GM18519 (cell line): Measurements from ENCODE around the gene WNT7B.

Experiments
- ATAC-seq: cut with Tn5 transposase; IDR thresholded peaks from one replicate; pipeline ENCODE4 v1.9.1; 2021; ENCODE audit warnings: mild to moderate bottlenecking, moderate library complexity; ENCODE audit not compliant: unreplicated experiment, low FRiP score

Gene WNT7B

DNA sequence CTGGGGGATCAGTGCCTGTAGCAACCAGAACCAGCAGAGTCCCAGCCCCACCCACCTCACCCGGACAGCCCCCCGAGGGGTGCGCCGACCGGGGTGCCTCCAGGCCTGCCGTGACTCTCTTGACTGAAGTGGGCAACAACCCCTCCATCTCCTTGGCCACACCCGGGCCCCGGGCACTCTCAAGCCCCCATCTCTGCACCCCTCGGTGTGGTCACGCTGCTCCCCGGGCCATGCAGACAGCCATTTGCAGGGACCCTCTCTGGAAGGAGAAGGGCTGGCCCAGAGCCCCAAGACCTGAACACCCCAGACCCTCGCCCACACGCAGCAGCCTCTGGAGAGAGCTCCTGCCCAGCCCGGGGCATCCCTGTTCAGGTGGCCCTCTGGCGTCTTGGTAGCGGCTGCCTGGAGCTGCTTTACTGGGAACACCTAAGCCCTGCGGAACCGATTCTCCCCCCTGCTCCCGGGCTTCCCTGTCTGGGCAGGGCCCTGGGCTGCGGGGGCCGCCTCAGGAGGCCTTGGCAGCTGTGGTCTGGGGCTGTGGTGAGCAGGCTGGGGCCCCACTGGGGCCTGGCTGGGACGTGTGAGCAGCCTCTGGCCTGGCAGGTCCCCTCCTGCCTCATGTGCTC is 84.9 kb downstream of the WNT7B start:
- no peak for ATAC-seq

DNA sequence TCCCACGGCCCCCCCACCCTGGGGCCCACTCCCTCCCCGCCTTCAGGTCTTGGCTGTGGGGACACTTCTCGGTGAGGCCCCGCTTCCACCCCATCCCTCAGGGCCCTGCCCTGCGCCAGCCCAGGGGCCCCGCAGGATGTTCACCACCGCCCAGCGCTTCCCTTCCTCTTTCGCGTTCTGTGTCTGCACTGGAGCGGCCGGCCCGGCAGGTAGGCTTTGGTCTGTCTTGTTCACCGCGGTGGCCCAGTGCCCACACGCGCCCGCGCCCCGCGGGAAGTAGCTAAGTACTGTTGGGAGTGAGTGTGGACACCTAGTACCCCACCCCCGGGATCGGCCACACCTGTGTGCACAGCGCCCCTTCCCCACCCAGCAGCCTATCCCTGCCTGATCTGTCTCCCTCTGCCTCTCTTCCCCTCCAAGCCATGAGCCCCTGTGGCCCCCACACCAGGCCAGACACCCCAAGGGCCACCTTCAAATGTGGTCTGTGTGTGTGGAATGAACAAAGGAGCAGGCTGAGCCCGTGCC is 85.4 kb downstream of the WNT7B start:
- no peak for ATAC-seq

DNA sequence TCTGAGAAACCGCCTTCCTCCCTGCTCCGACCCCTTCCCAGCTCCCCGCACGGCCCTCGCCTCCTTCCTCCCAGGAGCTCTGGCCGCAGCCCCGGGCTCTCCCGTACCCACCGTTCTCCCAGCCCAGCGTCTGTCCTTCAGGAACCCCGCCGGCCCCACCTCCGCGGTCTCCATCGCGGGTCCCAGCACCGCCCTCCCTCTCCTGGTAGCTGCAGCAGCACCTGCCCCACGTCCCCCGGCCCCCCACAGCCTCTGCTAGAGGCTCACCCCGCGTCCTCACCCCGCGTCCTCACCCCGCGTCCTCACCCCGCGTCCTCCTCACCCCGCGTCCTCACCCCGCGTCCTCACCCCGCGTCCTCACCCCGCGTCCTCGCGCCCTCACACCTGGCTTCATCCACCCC is 85.9 kb downstream of the WNT7B start:
- ATAC-seq = no peak

DNA sequence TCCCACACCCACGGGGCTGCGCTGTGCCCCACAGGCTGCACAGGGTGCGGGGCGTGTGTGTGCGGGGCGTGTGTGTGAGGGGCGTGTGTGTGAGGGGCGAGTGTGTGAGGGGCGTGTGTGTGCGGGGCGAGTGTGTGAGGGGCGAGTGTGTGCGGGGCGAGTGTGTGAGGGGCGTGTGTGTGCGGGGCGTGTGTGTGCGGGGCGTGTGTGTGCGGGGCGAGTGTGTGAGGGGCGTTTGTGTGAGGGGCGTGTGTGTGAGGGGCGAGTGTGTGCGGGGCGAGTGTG is 86.7 kb downstream of the WNT7B start:
- ATAC-seq = no peak

DNA sequence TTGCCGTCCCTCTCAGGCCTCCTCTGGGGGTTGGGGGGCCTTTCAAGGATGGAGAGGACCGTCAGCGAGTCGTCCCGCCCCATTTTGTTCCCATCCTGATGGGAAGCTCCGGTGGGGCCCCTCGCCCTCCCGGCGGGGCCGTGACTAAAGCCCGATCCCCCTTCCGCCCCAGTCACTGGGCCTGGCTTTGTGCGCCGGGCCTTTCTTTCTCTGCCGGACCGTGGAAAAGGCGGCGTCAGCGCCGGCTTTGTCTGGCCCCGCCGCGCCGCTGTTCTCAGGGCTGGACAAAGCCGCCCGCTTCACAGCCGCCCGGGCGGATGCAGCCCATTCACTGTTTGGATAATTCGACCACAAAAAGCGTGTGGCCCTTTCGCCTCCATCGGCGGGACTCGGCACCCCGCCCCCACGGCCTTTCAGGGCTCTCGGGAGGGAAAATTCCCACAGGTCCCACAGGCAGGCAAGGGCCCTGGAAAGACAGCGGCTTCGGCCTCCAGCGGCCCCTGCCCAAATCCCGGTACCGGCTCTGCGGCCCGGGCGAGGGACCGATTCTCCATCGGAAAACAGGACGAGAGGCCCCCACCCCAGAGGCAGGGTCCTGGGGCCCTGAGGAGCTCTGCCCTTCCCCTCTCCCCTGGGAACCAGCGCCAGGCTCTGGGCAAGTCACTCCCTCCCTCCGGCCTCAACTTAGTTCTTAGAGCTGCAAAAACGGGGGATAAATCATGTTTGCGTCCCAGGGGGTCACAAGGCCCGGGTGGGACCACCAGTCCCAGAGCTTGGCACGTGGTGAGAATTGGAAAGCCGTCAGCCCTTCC is 87.2 kb downstream of the WNT7B start:
- no peak for ATAC-seq

DNA sequence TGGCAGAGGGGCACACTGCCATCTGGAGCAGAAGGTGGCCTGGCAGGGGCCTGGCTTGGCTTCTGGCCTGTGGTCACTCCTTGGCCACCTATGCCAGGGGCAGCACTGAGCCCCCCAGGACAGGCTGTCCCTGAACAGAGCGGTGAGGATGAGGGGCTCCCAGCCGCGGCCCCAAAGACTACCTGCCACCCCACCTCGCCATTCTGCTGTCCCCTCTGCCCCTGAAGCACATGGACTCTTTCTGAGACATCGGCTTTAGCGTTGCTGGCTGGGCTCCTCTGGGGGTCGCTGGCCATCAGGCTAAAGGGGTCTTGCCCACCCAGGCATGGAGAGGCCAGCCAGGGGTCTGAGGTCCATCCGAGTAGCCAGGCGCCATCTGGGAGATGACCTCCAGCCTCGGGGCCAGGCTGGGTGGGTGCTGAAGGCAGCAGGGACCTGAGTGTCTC is 87.8 kb downstream of the WNT7B start:
- no peak for ATAC-seq

DNA sequence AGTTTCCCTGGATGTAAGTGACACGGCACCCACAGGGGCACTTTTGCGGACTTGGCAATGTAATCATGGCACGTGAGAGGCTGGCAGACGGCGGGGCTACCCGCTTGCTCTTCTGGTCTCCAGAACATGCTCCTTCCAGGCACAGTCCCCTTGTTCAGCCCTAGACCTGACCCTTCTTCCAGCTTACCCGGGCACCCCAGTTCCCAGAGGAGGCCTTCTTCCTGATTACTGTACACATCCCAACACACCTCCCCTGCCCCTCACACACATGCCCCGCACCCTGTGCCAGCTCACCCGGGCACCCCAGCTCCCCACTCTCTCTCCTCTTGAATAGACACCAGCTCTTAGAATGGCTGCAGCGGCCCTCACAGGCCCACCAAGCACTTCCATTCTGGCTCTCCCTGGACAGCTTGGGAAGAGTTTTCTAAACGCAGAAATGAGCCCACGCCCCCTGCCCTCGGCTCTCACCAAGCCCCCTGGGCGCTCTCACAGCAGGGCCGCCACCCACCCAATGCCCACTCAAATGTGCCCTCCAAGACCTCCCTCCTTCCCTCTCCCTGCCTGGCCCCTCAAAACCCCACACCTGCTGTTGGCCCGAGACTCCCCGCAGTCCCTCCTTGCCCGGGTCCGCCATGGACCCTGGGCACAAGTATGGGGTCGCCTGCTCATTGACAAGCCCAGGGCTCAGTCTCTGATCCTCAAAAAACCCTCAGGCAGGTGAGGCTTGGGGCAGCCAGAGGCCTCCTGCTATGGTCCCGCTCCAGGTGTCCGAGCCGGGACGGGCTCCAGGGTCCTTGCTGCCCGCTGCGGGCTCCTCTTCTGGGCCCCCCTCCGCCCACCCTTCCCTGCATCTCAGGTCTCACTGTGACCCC is 88.5 kb downstream of the WNT7B start:
- ATAC-seq = no peak

DNA sequence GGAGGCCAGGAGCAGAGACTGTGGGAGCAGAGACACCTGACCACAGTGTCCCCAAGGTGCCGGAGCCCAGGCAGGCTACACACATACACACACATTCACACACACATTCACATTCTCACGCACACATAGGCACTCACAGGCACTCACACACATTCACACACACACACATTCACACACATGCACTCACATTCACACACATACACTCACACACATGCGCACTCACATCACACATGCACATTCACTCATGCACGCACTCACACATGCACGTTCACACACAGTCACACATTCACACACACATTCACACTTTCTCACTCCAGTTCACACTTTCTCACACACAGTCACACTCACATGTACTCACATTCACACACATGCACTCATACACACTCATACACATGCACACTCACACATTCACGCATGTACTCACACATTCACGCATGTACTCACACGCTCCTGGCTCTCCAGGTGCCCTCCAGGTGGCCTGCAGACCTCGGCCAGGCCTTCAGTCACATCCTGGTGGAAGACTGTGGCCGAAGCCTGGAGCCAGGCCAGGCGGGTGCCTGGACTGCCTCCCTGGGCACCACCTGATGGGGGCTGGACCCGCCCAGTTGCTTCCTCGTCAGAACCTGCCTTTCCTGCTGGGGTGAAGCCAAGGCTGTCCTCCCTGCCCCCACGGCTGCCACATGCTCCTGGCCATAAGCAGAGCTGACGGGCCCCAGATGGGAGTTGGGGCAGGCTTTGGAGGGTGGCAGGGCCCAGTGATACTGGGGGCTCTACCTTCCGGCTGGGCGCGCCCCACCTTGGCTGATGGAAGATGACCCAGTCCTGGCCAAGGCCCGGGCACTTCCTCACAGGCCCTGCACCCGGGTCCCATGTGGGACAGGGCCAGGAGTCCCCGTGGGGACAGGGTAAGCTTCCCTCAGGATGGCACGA is 89.5 kb downstream of the WNT7B start:
- ATAC-seq = no peak

DNA sequence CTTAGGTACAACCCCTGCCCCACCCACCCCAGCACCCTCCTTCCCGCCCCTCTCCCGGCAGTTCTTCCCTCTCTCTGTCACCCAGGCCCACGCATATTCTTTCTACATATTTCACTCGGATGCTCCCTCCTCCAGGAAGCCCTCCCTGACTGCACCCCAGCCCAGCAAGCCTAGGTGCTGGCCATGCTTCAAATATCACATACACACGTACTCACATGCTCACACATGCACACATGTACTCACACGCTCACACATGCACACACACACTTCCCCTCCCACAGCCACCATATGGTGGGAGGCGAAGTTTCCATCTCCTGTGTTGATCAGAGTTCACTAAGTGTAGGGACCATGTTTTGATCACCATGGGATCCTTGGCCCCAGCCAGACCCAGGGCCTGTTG is 90.4 kb downstream of the WNT7B start:
- ATAC-seq = no peak

DNA sequence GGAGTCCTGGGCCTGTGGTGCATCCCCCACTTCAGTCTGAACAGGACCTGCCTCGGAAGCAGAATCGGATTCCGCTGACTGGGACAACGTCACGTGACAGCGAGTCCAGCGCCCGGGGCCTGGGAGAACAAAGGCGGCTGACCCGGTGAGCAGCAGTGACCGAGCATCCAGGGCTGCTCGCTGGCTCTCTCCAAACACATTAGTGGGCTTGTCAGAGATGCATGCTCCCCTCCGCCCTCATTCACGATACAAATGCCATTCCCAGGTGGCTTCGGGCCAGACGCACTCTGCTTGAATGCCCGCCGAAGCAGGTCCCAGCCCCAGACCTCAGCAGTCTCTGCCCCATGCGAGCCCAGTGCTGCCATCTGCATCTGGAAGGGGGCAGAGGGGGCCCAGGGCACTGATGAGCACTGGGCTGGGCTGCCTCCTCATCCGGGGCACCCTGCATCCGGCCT is 91.0 kb downstream of the WNT7B start:
- ATAC-seq = no peak

DNA sequence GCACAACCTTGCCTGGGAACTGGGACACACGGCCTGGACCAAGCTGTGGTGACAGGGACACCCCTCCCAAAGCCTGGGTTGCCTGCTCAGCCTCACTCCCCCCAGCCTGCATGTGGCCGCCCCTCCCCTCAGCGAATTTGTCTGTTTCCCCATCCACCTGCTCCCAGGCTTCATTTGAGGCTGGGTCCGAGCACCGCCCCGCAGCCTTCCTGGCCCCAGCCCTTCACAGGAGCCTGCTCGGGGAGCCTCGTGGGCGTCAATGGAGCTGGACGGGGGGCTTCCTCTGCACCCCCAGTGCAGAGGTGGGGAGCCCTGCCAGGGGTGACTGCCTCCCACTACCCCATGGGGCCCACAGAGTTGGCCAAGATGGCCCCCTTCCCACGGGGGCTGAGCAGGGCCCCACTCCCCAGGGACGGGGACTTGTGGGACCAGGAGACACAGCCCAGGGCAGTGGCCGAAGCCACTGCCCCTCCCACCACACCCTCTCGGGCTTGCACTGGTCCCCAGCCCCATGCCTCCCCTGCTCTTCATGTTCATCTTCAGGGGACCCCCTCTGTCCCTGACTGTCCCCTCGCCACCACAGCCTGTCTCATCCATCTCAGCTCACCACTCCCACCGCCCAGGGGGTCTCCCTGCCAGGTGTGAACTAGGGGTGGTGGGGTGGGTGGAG is 91.7 kb downstream of the WNT7B start:
- no peak for ATAC-seq

DNA sequence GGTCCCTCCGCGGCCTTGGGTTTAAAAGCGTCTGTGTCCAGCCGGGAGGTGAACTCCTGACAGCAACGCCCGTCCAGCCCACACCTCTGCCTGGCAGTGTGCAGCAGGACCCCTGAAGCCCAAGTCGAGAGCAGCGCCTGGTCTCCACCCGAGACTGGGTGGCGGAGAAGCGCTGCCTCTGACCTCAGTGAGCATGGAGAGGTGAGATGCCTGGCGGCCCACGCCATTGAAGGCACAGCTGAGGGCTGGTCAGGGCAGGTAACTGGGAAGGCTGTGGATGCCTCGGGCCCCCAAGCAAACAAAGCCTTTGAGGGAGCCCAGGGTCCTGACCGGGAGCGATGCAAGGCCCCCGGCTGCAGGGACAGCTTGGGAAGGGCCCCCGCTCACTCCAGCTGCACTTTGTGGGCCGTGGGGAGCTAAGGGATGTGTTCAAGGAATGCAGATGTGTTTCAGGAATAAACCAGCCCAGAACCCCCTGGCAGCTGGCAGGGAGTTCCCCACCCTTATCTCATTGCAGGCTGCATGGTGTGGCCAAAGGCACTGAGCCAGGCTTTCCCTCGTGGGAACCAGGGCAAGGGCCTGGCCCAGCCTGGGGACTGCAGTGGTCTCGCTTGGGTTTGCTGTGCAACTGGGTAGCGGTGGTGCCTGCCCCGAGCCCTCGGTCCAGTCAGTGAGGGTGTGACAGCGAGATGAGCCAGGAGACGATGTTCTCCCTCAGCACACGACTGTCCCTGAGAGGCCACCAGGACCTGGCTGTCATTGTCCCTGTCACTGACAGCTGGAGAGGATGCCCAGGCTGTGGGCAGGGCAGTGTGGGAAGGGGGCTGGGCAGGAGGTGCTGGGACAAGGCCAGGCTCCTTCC is 92.5 kb downstream of the WNT7B start:
- ATAC-seq = no peak

DNA sequence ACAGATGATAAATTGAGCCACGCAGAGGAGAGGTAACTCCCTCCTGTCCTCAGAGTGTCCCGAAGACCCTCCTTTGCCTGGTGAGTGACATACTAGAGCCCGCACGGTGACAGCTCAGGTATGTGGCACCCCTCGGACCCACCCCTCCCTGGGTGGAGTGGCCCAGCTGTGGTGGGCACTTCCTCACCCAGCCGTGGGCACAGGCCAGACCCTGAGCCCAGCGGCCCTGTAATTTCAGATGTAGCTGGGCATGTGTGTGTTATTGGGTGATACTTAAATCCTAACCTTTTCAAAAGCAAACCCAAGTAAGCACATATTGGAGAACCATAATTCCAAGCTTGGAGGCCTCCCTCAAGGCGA is 93.2 kb downstream of the WNT7B start:
- ATAC-seq = no peak

DNA sequence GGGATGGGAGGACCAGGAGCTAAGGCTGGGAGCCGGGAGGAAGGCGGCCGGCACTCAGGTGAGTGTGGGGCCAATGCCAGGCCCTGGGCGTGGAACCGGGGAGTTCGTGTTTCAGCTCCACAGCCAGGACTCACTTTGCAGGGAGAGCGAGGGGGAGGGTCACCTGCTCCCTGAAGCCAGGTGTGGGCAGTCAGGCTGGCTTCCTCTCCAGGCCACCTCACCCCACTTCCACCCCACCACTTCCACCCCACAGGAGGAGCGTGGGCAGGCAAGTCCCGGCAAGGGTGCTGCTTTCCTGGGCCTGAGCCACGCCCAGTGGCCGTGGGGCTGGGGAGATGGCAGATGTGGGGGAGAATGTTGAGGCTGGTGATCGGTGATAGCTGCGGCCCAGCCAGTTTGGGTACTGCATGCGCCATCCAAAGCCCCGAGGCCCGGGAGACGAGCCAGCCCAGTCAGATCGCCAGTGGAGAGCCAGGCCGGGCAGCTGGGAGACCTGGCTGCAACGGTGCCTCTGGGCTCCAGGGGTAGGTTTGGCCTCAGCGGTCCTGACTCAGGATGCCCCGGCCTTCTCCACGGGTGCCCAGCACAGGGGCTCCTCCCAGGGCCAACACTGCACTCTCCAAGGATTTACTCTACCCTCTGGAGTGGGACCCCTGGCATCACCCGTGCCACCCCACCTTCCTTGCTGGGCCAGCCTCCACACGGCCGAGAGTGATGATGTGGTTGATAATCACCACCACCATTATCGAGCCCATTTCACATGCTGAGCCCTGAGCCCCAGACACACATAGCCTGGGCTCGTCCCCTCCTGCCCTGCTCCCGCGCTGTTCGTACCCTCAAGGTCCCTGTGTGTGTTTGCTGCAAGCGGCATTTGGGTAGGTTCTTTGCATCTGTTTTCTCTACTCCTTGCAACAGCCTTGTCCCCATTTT is 93.8 kb downstream of the WNT7B start:
- no peak for ATAC-seq

DNA sequence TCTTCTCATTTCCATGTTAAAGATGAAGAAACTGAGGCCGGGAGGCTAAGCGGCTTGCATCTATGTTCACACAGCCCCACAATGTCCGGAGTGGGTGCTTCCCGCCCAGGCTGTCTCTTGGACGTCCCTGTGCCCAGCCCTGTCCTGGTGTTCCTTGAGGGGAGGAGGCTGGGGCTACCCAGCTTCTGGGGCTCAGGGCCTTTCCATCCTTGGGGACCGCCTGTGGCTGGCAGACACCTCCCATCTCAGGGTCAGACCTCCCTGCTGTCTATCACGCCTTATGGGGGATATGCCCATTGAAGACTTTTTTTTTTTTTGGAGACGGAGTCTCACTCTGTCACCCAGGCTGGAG is 95.5 kb downstream of the WNT7B start:
- no peak for ATAC-seq

DNA sequence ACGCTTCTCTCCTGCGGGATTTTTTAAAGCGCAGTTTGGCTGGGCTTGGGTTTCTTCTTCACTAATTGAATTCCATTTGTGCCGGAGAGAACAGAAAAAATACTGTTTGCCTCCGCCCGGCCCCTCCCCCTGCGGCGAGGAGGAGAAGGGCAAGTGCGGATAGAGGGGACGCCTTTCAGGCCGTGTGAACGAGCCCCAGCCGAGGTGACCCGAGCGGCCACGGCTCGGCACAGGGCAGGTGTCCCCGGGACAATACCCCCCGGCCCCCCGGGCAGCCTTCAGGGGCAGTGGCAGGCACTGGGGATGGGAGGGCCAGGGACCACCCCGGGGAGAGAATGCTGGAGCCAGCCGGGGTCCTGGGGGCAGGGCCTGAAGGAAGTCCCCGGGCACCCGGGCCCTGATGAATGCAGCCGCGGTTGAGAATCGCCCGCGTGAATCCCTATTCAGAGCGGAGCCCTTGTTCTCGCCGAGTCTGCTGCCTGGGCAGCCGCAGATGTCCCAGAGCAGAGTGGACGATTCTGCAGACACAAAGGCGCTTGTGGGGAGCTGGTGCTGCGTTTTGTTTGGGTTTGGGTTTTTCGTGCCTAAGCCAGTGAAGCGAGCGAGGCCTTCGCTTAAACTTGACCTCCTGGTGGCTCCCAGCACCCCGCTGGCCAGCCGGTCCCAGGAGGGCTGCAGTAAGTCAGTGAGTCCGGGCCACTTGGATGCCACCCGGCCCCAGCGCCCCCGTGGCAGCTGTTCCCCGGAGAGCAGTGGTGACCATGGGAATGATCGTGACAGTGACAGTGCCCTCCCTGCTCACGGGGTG is 96.0 kb downstream of the WNT7B start:
- no peak for ATAC-seq
